GM18873 (cell line): ENCODE results near the gene TOP2A.

ENCODE experiments used
- ATAC-seq: cut with Tn5 transposase; IDR thresholded peaks from one replicate; pipeline ENCODE4 v1.9.1; 2021; ENCODE audit warnings: mild to moderate bottlenecking, moderate library complexity, moderate number of reproducible peaks; ENCODE audit not compliant: unreplicated experiment, low FRiP score

The TOP2A gene

GRCh38 chr17:40348136-40348504 is 69.6 kb downstream of the TOP2A start:
- no peak for ATAC-seq

DNA sequence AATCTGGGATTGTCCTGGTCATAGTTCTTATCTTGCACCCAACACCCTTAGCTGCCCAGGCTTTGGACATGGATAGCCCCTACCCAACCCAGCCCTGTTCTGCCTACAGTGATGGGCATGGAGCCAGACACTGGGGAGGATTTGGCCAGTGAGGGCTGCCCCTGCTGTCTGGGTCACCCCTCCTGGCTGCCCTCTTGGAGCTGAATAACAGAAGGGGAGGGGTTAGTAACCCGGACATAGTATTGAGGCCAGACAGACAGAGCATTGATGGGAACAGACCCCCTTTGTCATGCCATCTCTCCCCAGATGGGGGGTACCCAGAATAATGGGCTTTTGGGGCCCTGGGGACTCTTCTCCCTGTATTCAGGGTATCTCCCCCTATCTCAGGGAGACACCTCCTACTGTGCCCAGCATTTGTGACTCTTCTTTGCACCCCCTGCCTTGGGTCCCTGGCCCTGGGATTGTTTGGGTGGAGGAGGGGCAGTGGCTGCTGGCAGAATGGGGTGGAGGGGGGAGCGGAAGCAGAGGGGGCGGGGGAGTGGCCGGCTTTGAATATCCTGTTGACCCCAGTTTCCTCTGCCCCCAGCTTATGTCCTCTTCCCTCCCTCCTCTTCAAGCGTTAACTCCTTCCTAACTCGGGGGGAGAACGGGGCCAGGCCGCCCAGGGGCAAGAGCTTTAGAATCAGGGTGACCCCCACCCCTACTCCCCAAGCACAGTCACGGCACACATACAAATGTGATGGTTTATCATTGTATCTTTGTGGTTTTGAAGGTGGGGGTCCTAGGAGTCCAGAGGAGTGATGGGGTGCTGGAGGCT is 70.2 kb downstream of the TOP2A start:
- ATAC-seq: no peak

DNA sequence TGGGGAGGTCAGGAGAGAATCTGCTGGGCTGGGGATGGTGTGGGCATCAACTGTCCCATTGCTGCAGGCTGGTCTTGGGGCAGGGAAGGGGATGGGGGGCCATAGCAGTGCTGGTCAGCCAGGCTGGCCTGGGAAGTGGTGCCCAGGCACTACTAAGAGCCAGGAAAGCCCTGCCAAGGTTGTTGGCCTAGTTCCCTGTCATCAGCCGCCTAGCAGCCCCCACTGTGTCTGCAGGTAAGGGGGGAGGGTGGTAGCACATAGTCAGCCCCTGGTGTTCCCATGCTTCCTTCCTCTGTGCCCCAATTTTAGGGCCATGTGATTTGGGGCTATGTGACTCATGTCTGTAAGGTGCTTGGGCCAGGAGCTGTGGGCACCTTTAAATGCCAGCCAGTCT is 70.9 kb downstream of the TOP2A start:
- no peak for ATAC-seq

- ATAC-seq: no peak
These were observed 71.5 kb downstream of the TOP2A start for GRCh38 chr17:40345994-40346764.

GRCh38 chr17:40345161-40345993 is 72.3 kb downstream of the TOP2A start:
- ATAC-seq: no peak

GRCh38 chr17:40344421-40345160 is 73.1 kb downstream of the TOP2A start:
- ATAC-seq: no peak

- ATAC-seq: no peak
These were observed 74.2 kb downstream of the TOP2A start for GRCh38 chr17:40343219-40344119.

DNA sequence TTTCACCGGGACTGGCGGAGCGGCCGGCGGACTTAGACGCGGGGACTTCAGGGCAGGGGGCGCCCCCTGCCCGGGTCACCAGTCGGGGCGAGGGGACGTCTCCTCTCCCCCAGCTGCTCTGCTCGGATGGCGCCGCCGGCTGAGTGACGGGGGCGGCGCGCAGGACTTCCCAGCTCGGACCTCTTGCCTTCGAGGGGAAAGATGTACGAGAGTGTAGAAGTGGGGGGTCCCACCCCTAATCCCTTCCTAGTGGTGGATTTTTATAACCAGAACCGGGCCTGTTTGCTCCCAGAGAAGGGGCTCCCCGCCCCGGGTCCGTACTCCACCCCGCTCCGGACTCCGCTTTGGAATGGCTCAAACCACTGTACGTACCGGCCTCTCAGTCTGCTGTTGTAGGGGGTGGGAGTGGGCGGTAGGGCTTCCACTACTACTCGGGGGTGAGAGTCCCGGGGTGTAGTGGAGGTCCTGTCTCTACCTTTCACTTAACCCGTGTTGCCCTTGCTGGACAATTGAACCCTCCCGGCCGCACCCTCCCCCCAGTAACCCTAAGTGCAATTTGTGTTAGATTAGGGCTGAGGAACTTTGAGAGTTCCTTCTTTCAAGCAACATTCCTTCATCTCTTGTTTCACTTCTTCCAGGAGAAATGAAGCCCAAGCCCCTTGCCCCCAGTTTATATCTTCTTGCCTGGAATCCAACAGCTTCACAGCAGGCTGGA is 75.0 kb downstream of the TOP2A start:
- no peak for ATAC-seq

- no peak for ATAC-seq
These were observed 75.7 kb downstream of the TOP2A start for GRCh38 chr17:40341808-40342503.

DNA sequence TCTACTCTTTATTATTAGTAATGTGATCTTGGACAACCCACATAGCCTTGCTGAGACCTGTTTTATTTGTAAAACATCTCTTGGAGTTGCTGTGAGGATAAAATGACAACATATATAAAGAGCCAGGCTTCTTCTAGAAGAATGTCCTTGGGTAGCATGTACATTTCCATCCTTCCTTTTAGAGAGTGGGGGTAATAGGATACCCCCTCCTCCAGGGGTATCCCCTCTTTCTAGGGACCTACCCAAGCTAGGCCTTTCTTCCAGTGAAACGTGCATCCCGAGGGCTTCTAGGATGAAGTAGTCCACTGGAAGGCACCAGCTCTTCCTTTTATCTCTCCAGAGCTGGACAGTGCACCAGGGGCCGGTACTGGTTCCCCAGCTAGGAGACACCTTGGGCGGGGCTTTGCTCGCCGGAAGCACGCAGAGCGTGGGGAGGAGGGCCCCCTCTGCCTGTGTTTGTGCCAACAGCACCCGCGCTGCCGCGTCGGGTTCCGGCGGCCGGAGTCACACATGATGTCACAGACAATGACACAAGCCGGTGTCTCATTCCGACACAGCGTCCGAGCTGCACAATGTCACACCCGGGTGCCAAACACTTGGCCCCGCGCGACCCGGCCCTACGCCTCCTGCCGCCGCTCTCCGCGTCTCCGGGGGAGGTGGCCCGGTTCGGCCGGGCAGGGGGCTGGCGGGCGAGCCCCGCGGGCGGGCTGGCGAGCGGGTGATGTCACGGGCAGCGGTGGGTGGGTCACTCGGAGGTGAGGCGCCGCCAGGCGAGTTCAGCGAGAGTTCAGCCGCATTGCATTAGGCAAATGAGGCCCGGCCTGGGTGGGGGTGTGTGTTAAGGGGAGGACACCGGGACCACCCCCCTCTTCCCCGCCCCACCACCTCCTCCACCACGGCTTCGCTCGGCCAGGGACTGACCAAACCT is 76.6 kb downstream of the TOP2A start:
- ATAC-seq: no peak

- ATAC-seq: no peak
These were observed 77.4 kb downstream of the TOP2A start for GRCh38 chr17:40340327-40340726.

- ATAC-seq: no peak
These were observed 78.6 kb downstream of the TOP2A start for GRCh38 chr17:40338941-40339649.
